ENCODE results near the gene GUCY1A2. TPM values are rescaled to one million over a fixed set of nuclear protein-coding genes. Genes with fewer than 3 reads are reported as not detected.

The GUCY1A2 gene
- total RNA-seq, 4 donors from 2014 or later = 0.19 to 2.1 (median 0.86) TPM

GRCh38 chr11:106957030-106957482 lies 61.2 kb downstream of the GUCY1A2 start:
- intact Hi-C loops (cut with DNase I) = no loop called here
- DNase-seq = no peak
- WGBS, 2 donors = 88 to 90% methylated on average over 3 of the region's 5 CpGs
- TF ChIP-seq POLR2A (IDR thresholded peaks at IDR 0.05) = no peak
- TF ChIP-seq CTCF (IDR thresholded peaks at IDR 0.05) = no peak
- H3K4me1 ChIP-seq = no peaks in the 10 kb centered on the region
- H3K9me3 ChIP-seq = no peaks in the 10 kb centered on the region
- no peaks in the 10 kb centered on the region for H3K36me3 ChIP-seq
- H3K27ac ChIP-seq = no peak overlapping the region
- H3K4me3 ChIP-seq = no peak overlapping the region
- no peaks in the 10 kb centered on the region for H3K27me3 ChIP-seq

GRCh38 chr11:106950067-106950491 lies 68.2 kb downstream of the GUCY1A2 start:
- Histone ChIP-seq H3K36me3 (no peaks in the 10 kb centered on the region), H3K9me3 (no peaks in the 10 kb centered on the region), H3K27me3 (no peaks in the 10 kb centered on the region), H3K4me1 (peaks cover 0 to 13% (median 4%) of the 10 kb centered on the region in 3 donors), H3K27ac (no peak overlapping the region), H3K4me3 (no peak overlapping the region)
- intact Hi-C loops (cut with DNase I) = no loop called here
- TF ChIP-seq POLR2A (IDR thresholded peaks at IDR 0.05) (no peak), CTCF (IDR thresholded peaks at IDR 0.05) (no peak)
- DNase-seq = no peak

- intact Hi-C loops (cut with DNase I) = no loop called here
- Histone ChIP-seq H3K4me1 (no peaks in the 10 kb centered on the region), H3K27me3 (no peaks in the 10 kb centered on the region), H3K27ac (no peak overlapping the region), H3K4me3 (no peak overlapping the region), H3K9me3 (no peaks in the 10 kb centered on the region), H3K36me3 (no peaks in the 10 kb centered on the region)
- WGBS, 2 donors = 95 to 98% methylated on average over 3 of the region's 3 CpGs
- TF ChIP-seq CTCF (IDR thresholded peaks at IDR 0.05) (no peak), POLR2A (IDR thresholded peaks at IDR 0.05) (no peak)
- DNase-seq = no peak
Measured at GRCh38 chr11:106943089-106943488, 75.2 kb downstream of the GUCY1A2 start.

DNA sequence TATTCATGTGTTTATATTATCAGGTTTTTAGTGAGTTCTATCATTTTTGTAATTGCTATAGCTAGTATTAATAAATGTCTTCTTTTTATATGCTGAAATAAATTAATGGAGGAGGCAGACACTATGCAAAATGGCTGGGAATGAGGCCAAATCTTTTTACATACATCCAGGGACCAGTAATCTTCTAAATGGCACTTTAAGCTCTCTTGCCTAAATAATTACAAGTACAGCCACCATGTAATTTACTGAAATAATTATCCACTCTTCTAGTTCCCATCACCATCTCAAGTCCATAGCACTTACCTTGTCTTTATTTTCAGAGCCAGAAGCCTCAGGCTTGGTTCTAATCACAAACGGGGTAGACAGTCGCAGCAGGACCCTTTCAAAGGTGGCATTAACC lies 79.1 kb downstream of the GUCY1A2 start:
- no peak for TF ChIP-seq CTCF (IDR thresholded peaks at IDR 0.05)
- no peak for TF ChIP-seq POLR2A (IDR thresholded peaks at IDR 0.05)
- no peak overlapping the region for H3K4me3 ChIP-seq
- no peaks in the 10 kb centered on the region for H3K9me3 ChIP-seq
- no peaks in the 10 kb centered on the region for H3K4me1 ChIP-seq
- no peaks in the 10 kb centered on the region for H3K36me3 ChIP-seq
- 78 to 86% methylated on average over 2 of the region's 2 CpGs for WGBS, 2 donors
- DNase-seq = no peak
- no peak overlapping the region for H3K27ac ChIP-seq
- intact Hi-C loops (cut with DNase I) = no loop called here
- H3K27me3 ChIP-seq = no peaks in the 10 kb centered on the region

- intact Hi-C loops (cut with DNase I) = no loop called here
- Histone ChIP-seq H3K9me3 (no peaks in the 10 kb centered on the region), H3K4me3 (no peak overlapping the region), H3K27me3 (no peaks in the 10 kb centered on the region), H3K27ac (no peak overlapping the region), H3K36me3 (no peaks in the 10 kb centered on the region), H3K4me1 (no peaks in the 10 kb centered on the region)
- WGBS, 2 donors = 69 to 75% methylated on average over 1 of the region's 1 CpG
- no peak for DNase-seq
- TF ChIP-seq POLR2A (IDR thresholded peaks at IDR 0.05) = no peak
Measured at GRCh38 chr11:106937111-106937510, 81.2 kb downstream of the GUCY1A2 start.

- Histone ChIP-seq H3K4me1 (no peaks in the 10 kb centered on the region), H3K27ac (no peak overlapping the region), H3K4me3 (no peak overlapping the region), H3K27me3 (no peaks in the 10 kb centered on the region), H3K9me3 (no peaks in the 10 kb centered on the region), H3K36me3 (no peaks in the 10 kb centered on the region)
- intact Hi-C loops (cut with DNase I) = no loop called here
- no peak for DNase-seq
- no peak for TF ChIP-seq POLR2A (IDR thresholded peaks at IDR 0.05)
- TF ChIP-seq CTCF (IDR thresholded peaks at IDR 0.05) = no peak
Measured at GRCh38 chr11:106925245-106925644, 93.0 kb downstream of the GUCY1A2 start.
